Activated naive CD4-positive, alpha-beta T cell treated with anti-CD3 and anti-CD28 coated beads, Interleukin-2, amount 10 ng/mL, durations not matched to agents 5 hours and 36 hours (primary cell): Measurements from ENCODE around the gene HDAC6. TPM values are rescaled to one million over a fixed set of nuclear protein-coding genes. Genes with fewer than 3 reads are reported as not detected.

Experiments used
- total RNA-seq, 2 experiments: library from RNA; stranded (reverse); gene quantifications; one replicate each; pipeline ENCODE4 v1.2.3, GENCODE V29; 2021

HDAC6 gene
- 100 to 1,000 TPM; 103 to 104 TPM for total RNA-seq

DNA sequence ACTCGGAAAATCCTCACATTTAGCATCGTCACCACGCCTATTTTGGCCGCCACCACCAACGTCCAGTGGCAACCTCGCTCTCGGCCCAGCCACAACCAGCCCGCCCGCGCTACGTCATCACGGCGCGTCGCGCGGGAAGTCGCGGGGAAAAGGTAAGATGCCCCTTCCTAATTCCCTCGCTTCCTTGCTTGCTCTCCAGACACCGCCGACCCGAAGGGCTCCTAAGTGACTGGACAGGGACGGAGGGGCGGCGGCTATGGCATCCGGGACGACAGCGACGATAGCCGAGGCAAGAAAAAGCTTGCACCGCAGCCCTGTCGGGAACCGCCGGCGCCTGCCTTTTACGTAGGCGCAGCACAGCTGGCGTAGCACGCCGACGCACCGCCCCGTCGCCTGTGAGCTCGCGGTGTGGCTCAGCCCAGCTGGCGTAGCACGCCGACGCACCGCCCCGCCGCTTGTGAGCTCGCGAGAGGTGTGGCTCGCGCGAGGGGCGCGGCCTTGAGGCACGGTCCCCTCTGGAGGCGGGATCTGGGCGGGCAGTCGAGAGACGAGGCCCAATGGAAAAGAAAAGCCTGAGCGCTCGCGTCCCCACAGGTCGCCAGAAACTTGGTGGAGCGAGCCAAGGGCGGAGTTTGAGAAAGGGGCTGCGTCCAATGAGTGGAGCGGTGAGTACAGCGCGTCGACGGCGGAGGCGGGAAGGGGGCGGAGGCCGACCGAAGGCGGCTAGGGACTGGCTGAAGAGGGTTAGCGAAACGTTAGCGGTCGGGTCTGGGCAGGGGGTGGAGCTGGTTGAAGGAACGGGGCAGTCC is at the start of gene HDAC6:
Gene HDAC6, plus strand, starts transcription at position 788 of the 809 bp plus-strand sequence. CDS start 626 bp downstream, outside the sequence.

DNA sequence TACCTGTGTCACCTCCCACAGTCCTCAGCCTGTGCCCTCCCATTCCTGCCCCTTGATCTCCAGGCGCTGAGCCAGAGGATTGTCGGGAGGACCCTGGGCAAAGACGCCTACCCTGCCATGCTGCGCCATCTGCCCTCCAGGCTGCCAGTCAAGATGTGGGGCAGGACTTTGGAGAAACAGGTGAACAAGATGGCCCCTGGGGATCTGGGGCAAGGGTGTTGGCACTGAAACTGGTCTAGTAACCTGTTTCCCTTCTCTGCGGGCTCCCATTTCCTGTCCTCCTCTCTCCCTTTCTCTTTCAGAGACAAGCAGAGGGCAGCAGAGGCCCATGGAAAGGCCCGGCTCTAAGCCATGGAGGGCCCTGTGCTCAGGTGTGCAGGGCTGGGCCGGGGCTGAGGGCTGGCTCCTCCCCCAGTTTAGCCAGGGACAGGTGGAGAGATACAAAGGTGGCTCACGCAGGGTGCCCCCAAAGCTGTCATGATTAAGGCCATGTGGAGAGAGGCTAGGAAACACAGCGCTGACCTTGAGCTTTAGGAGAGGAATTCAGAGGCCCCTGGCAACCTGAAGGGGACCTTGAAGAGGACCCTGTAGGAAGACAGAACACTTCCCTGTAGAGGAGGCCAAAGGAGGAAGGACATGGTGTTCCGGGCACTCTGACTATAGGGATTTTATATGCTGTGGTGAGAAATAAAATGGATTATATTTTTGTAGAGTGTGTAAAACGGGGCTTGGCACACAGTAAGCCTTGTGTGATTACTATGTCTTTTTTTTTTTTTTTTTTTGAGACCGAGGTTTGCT is 40.0 kb upstream of the HDAC6 start, which contains the start of gene GLOD5:
Gene GLOD5, plus strand, starts transcription at position 74 of the 798 bp plus-strand sequence. Its CDS starts 44 bp downstream, at position 118.

DNA sequence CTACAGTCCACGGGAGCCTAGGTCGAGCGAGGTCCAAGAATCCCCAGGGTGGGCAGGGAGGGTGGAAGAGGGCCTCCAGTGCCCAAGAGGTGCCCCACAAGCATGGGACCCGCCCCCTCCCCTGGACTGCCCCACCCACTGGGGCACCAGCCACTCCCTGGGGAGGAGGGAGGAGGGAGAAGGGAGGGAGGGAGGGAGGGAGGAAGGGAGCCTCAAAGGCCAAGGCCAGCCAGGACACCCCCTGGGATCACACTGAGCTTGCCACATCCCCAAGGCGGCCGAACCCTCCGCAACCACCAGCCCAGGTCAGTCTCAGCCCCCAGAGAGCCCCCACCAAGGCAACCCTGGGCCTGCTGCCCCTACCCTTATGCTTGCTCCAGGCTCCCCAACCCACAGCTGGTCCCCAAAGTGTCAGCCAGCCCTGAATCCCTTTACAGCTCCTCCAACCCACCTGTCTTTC is 15.5 kb upstream of the HDAC6 start, which contains the start of gene GATA1:
Gene GATA1, plus strand, starts transcription at position 250 of the 460 bp plus-strand sequence. CDS start 4,520 bp downstream, outside the sequence.

DNA sequence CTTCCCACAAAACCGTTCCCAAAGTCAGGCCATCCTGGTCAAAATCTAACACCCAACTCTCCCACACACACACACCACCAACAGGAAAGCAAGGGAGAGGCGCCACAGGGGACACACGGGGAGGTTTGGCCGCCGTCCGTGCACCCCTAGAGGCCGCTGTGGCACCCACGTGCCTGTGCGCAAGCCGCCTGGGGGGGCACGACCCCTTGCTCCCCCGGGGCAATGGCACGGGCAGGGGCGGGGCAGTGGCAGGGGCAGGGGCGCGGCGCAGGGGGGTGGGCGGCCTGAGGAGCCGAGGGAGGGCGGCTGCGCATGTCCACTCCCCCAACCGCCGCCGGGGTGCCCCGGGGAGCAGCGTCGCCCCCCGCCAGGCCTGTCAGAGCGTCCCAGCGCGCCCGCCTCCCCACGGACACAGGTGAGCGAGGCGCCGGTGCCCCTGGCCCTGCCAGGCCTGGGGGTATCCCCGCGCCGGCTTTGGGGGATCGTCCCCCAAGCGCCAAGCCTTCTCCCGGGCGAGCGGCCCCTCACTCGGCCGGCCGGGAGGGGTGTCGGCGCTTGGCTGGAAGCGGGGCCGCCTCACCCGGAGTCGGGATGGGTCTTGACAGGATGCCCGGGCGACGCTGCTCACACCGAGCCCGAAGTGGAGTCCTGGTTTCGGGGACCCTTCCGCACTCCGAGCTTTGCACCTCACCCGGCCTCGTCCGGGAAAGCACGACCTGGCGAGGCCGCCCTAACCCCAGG is 24.4 kb downstream of the HDAC6 start, which contains the start of gene ERAS:
Gene ERAS, plus strand, starts transcription at position 379 of the 741 bp plus-strand sequence. CDS start 2,611 bp downstream, outside the sequence.

DNA sequence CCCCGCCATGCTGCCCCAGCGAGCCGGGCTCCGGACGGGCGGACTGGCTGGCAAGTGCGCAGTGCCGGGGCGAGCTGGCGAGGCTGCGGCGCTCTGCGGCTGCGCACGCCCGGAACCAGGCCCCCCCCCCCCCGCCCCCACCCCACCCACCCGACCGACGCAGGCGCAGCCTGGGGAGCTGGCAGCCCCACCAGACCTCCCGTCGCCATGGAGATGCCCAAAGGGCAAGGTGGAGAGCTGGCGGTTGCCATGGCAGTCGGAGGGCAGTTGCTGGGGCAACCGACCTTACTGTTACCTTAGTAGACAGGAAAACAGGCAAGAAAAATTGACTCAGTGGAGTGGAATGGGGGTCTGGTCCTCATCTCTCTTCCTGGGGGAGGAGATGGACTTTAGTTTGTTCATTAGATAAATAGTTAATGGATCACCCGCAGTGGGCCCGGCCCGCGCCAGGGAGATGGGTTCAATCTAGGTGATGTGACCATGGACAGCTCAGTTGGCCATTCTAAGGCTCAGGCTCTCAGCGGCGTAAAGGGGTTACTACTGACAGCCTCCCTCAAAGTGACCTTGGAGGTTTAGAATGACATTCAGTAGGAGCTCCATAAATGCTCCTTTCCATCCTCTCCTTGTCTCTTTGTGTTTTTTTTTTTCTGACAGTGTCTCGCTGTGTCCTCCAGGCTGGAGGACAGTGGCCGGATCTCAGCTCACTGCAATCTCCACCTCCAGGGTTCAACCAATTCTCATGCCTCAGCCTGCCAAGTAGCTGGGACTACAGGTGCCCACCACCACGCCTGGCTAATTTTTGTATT is 33.9 kb downstream of the HDAC6 start, which contains the start of gene PCSK1N:
Gene PCSK1N, minus strand, starts transcription at position 87 of the 806 bp plus-strand sequence. Its CDS starts 78 bp downstream, at position 9.

Other genes with a start within 250 kb of the HDAC6 start
- 100 to 1,000 TPM; 267 to 273 TPM for gene RBM3, start 227.6 kb upstream of the HDAC6 start, total RNA-seq
- gene WDR13, start 204.6 kb upstream of the HDAC6 start, total RNA-seq, result 10 to 100 TPM; 54.1 to 56.9 TPM
- 100 to 1,000 TPM; 155 to 171 TPM for gene WAS, start 118.3 kb upstream of the HDAC6 start, total RNA-seq
- gene SUV39H1, start 105.3 kb upstream of the HDAC6 start, total RNA-seq, result 10 to 100 TPM; 22.9 to 24.2 TPM
- gene GLOD5, start 40.3 kb upstream of the HDAC6 start, total RNA-seq, result not detected
- not detected for gene GATA1, start 15.5 kb upstream of the HDAC6 start, total RNA-seq
- not detected for gene ERAS, start 24.4 kb downstream of the HDAC6 start, total RNA-seq
- under 1 TPM; 0.38 to 0.91 TPM for gene PCSK1N, start 33.5 kb downstream of the HDAC6 start, total RNA-seq
- 10 to 100 TPM; 38.8 to 39.9 TPM for gene TIMM17B, start 95.7 kb downstream of the HDAC6 start, total RNA-seq
- gene PQBP1, start 95.9 kb downstream of the HDAC6 start, total RNA-seq, result 10 to 100 TPM; 93.7 to 97.5 TPM
- 10 to 100 TPM; 17.7 to 21.5 TPM for gene SLC35A2, start 109.6 kb downstream of the HDAC6 start, total RNA-seq
- gene PIM2, start 117.0 kb downstream of the HDAC6 start, total RNA-seq, result 100 to 1,000 TPM; 297 to 304 TPM
- gene OTUD5, start 155.5 kb downstream of the HDAC6 start, total RNA-seq, result 10 to 100 TPM; 54.1 to 55.2 TPM
- 1 to 10 TPM; 3.5 to 4.2 TPM for gene KCND1, start 169.8 kb downstream of the HDAC6 start, total RNA-seq
- 100 to 1,000 TPM in 1 of 2 experiments, 10 to 100 TPM in 1; 97.9 to 104 TPM for gene GRIPAP1, start 200.2 kb downstream of the HDAC6 start, total RNA-seq
- gene TFE3, start 241.3 kb downstream of the HDAC6 start, total RNA-seq, result 10 to 100 TPM; 25.8 to 26.5 TPM